T47D (cell line): ENCODE measurements around the gene BCL11A.
A peak's percentile ranks its signal among the peaks of the same experiment; 100 is the strongest.

ENCODE experiments used
- DNase-seq, 2 experiments: peaks; one replicate each; pipeline versions ENCODE4 v3.0.0 to v3.0.0-alpha.2; 2011 to 2012; ENCODE audit warnings: low read depth in 1 of 2, low spot score in 1 of 2
- JUND ChIP-seq: IDR thresholded peaks from 2 replicates; pipeline ENCODE4 v1.6.1; 2012; ENCODE audit warnings: low read depth
- in situ Hi-C: cut with HindIII; loops from 2 replicates; pipeline ENCODE4 v1.10.0; 2016; ENCODE audit warnings: low sequenced_read_pairs, low pct_unique_long_range_greater_than_20kb

BCL11A gene

GRCh38 chr2:60475123-60475830 lies 78.2 kb downstream of the BCL11A start:
- in situ Hi-C loops, result no loop called here
- DNase-seq, result no peak
- no peak for TF ChIP-seq JUND

- no peak for DNase-seq
- in situ Hi-C loops, result no loop called here
- TF ChIP-seq JUND, result no peak
These were observed 79.2 kb downstream of the BCL11A start for GRCh38 chr2:60474301-60474700.

- no peak for TF ChIP-seq JUND
- in situ Hi-C loops, result no loop called here
These were observed 79.9 kb downstream of the BCL11A start for GRCh38 chr2:60473546-60473945.

DNA sequence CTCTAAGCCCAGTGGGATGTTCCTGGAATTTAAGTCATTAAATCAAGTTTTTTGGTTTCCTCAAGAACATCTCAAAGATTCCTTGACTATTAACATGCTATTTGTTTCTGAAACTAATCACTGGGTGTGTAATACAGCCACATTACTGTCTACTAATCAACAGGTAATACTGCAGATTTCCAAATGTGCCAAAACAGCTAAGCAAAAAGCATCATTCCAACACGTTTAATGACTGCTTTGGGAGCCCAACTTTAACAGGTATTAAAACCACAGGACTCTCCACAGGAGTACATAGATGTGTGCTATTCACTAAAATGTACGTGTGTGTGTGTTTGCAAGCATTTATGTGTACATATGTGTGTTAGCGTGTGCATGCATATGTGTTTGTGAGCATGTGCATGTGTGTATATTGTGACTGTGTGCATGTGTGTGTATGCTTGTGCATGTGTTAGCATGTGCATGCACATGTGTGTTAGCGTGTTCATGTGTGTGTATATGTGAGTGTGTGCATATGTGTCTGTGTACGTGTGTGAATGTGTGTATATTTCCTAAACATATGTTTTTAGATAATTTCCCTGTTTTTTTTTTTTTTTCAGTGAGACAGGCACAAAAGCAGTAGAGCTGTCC lies 80.7 kb downstream of the BCL11A start:
- no peak for DNase-seq
- TF ChIP-seq JUND, result no peak
- in situ Hi-C loops, result no loop called here

More at GRCh38 chr2:60473546-60473945, 79.9 kb downstream of the BCL11A start:
- DNase-seq, result no peak

- DNase-seq, result no peak
- TF ChIP-seq JUND, result no peak
- in situ Hi-C loops, result no loop called here
These were observed 81.4 kb downstream of the BCL11A start for GRCh38 chr2:60472041-60472440.

DNA sequence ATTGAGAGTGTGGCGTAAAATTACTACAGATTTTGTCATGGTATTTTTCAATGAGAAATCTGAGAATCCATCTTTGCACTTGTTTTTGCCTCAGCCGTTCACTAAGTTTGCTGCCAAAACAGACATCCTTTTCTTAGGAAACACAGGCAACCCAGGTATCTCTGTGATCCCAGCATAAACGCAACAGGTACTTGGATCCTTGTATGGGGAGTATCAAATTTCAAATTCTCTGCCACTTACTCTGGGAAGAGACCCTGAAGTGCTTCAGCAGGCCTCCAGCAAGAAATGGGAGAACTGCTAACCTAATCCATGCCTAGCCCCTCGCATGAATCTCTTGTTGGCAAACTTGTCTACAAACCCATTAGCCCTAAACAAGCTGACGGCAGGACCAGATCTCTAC lies 83.1 kb downstream of the BCL11A start:
- DNase-seq, result no peak
- no peak for TF ChIP-seq JUND
- in situ Hi-C loops, result no loop called here

DNA sequence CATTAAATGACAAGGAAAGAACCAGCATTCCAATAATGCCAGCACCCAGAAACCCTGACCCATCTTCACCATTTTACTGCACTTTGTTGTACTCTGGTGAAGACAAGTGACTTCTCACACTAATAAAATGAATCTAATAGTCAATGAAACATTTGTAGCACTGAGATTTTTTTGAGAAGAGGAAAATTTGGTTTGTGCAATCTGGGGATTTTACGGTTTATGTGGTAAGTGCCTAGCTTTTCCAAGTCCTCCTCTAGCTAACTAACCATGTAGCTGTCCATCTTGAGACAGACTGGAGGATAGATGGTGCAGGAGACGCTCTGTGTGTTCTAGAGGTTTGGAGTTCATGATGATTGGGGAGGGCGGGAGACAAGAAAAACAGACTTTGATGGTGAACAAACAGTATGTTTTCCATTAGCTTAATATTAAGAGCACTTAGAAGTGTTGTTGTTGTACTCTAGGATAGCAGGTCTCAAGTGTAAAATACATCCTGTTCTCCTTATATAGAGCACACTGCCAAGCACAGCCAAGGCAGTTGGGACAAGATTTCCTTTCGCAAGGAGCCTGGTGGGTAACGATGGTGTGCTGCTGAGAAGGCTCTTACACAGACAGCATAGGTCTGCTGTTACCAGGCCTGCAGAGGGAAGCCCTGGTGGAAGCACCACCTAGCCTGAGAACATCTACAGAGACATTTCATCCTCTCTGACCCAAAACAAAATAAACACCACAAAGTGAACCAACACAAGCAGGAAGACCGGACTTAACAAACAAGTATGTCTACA lies 83.7 kb downstream of the BCL11A start:
- no peak for TF ChIP-seq JUND
- DNase-seq, result peak in 1 of 2 experiments; percentile 24
- in situ Hi-C loops, result no loop called here

- TF ChIP-seq JUND, result no peak
- DNase-seq, result no peak
- in situ Hi-C loops, result no loop called here
These were observed 84.9 kb downstream of the BCL11A start for GRCh38 chr2:60468382-60469085.

GRCh38 chr2:60466161-60466702 lies 87.2 kb downstream of the BCL11A start:
- no peak for TF ChIP-seq JUND
- no peak for DNase-seq
- in situ Hi-C loops, result no loop called here

DNA sequence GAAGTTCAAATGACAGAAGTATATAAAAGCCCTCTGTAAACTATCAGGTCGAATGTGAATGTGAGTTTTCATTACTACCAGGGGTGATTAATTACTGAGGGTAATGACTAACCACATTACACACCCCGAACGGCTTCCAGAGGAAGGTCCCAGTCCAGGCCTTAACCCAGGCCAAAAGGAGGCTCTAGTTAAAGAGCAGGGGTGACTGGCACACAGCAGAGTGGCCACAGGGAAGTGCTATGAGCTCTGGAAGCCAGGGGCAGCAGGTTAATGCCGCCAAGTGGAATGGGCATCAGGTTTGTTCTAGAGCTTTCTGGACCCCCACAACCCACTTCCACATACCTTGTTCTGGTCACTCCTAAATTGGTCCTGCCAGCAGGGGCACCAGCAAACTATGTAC lies 87.7 kb downstream of the BCL11A start:
- no peak for DNase-seq
- in situ Hi-C loops, result no loop called here
- TF ChIP-seq JUND, result no peak

GRCh38 chr2:60463249-60463648 lies 90.2 kb downstream of the BCL11A start:
- no peak for TF ChIP-seq JUND
- no peak for DNase-seq
- in situ Hi-C loops, result no loop called here

DNA sequence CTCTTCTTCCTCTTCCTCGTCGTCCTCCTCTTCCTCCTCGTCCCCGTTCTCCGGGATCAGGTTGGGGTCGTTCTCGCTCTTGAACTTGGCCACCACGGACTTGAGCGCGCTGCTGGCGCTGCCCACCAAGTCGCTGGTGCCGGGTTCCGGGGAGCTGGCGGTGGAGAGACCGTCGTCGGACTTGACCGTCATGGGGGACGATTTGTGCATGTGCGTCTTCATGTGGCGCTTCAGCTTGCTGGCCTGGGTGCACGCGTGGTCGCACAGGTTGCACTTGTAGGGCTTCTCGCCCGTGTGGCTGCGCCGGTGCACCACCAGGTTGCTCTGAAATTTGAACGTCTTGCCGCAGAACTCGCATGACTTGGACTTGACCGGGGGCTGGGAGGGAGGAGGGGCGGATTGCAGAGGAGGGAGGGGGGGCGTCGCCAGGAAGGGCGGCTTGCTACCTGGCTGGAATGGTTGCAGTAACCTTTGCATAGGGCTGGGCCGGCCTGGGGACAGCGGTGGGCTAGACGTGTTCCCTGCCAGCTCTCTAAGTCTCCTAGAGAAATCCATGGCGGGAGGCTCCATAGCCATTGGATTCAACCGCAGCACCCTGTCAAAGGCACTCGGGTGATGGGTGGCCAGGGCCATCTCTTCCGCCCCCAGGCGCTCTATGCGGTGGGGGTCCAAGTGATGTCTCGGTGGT lies 91.9 kb downstream of the BCL11A start:
- in situ Hi-C loops, result no loop called here
- TF ChIP-seq JUND, result no peak

More for the DNA sequence above, 91.9 kb downstream of the BCL11A start:
- no peak for DNase-seq
